HEK293 (cell line): ENCODE results near the gene ADA.

Experiments used
- MEIS1 ChIP-seq: sonication (generic); formaldehyde crosslinking; IDR thresholded peaks from 2 replicates; pipeline ENCODE4 v1.8.1; 2022; ENCODE audit warnings: missing genetic modification reagents, mild to moderate bottlenecking, borderline replicate concordance
- ZNF211 ChIP-seq: fragments of 450-650 bp; formaldehyde crosslinking; IDR thresholded peaks from 2 replicates; pipeline ENCODE4 v1.5.1; 2016; ENCODE audit warnings: low read depth, missing biosample characterization, missing genetic modification characterization
- TF ChIP-seq, protein P1 (sequence below): sonication (generic); formaldehyde crosslinking; IDR thresholded peaks from 2 replicates; pipeline ENCODE4 v1.8.1; 2022; ENCODE audit warnings: mild to moderate bottlenecking, moderate library complexity, missing genetic modification reagents

DNA sequence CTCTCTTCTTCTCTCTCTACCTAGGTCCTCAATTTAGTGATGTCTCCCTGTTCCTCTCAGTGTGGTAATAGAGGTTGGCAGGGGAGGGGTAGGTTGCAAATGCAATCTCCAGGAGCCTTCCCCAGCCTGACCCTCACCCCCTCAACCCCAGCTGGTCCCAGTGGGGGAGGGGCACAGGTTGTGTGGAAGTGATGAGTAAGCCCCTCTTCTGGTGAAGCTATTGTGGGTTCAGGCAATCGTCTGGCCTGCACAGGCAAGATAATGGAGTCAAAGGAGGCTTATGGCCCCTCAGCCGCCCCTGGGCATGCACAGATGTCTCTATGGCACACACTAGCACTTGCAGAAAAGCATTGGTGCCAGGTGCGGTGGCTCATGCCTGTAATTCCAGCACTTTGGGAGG lies 10.8 kb upstream of the ADA start:
- TF ChIP-seq ZNF211 (no peak), MEIS1 (CRISPR knock-in tag) (no peak)
- TF ChIP-seq, protein P1, sequence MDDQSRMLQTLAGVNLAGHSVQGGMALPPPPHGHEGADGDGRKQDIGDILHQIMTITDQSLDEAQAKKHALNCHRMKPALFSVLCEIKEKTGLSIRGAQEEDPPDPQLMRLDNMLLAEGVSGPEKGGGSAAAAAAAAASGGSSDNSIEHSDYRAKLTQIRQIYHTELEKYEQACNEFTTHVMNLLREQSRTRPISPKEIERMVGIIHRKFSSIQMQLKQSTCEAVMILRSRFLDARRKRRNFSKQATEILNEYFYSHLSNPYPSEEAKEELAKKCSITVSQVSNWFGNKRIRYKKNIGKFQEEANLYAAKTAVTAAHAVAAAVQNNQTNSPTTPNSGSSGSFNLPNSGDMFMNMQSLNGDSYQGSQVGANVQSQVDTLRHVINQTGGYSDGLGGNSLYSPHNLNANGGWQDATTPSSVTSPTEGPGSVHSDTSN: no peak
